Fibroblast of upper back skin (primary cell): ENCODE data around the gene SERPINE3.

Experiments
- DNase-seq: peaks from one replicate; pipeline ENCODE4 v3.0.0-alpha.2; 2013

Gene SERPINE3

DNA sequence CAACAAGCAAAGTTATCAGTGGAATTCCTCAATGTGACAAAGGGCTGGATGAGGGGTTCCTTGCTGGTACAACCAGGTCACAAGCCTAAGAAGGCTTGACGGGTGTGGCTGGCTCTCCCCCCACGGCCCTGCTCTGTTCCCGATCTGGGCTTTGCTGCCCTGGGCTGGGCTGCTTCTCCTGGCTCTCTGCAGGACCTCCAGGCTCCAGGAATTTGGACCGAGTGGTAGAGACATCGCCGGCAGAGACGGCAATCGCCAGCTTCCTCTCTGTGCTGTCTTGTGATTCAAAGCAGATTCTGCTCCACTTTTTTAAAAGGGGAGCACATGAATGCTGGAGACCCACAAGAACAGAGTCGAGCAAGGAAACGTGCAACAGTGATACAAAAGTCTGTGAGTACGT is at the start of gene SERPINE3:
Gene SERPINE3, plus strand, starts transcription at position 338 of the 400 bp plus-strand sequence. CDS start 1,401 bp downstream, outside the sequence.
- DNase-seq: no peak

DNA sequence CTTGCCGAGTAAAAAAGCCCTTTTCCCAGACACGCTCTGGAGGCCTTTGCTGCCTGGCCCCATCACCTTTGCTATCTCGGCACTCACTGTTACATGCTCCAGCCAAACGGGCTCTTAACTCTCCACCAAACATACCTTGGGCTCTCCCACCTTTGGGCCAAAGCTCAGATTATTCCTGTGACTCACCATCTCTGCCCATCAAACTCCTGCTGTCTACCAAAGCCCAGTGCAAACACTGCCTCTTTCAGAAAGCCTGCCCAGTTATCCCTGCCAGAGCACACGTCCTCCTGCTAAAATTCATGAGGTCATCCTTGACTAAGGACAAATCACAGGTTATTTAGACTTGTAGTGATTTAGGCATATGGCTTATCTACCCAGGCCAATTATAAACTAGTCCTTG is 48.1 kb upstream of the SERPINE3 start:
- peak; percentile 26 for DNase-seq

DNA sequence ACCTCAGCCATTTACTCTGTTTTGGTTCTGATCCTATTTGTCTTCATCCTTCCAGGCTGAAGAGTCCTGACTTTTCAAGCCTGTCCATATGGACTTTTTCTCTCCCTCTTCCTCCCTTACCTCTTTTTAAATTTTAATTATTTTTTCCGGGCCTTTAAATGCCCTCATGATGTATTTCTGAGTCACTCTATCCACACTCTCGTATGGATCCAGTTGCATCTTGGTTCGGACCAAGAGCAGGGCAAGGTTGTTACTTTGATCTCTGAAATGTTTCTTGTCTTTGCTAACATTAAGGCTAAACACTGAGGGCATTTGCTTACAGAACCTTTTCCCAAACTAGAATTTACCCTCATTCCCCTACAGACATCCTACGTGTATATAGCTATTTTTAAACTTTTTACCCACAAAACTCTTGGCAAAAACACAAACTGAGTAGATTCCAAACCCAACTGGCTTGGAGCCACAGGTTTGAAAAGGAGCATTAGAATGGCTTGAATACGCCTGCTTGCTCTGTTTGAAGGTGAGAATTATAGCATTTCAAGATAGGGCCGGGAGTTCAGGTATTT is 47.4 kb upstream of the SERPINE3 start:
- peak; percentile 76 for DNase-seq

DNA sequence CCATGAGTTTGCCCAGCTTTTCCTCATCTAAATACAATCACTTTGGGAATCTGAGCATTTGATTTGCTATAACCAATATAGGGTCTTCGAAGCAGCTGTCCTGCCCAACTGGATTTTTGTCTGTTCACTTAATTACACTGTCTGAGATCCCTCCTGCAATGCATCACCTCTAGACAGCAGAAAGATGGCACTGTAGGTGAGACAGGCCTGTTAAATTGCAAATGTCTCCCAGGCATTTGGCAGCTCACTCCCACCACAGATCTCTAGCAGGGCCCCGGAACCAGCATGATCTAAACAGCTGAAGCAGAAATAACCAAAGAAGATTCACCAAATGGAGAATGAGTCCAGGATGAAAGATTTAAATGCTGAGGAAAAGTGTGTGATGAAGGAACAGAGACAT is 41.9 kb upstream of the SERPINE3 start:
- no peak for DNase-seq

DNA sequence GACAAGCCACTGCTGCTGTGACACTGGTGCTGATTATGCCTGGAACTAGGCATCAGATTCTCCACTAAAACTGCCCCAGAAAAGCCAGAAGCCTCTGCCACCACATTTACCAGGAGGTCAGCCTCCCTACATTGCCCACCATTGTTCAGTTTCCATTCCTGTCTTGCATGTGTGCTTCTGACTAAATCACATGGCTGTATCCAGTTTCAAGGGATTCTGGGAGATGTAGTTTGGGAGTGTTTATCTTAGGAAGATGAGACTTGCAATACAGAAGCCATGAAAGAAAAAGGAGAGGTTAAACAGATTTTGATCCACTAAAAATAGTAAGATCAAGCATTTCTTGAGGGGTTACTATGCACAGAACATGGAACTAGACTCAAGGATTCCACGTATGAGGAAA is 40.7 kb upstream of the SERPINE3 start:
- peak; percentile 5 for DNase-seq

DNA sequence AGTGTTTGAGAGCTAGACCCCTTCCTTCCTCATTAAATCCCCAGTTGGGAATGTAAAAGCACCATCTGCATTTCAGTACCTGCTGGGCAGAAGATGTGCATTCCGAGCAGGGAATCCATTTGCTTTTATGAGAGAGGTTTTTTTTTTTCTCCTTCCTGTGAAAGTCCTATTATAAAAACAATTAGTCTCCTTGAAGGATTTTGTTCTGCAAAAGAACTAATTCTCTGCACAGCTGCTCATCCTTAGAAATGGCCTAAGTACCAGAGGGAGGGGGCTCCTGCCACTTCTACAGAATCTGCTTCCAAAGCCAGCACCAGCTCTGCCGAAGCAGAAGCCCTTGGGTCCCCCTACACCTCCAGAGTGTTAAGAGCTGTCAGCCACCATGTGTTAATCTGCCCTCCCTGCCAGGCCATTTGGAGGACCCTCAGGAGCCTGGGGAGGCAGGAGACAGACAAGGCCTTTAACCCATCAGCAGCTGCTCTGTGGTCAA is 36.4 kb upstream of the SERPINE3 start:
- DNase-seq: no peak

DNA sequence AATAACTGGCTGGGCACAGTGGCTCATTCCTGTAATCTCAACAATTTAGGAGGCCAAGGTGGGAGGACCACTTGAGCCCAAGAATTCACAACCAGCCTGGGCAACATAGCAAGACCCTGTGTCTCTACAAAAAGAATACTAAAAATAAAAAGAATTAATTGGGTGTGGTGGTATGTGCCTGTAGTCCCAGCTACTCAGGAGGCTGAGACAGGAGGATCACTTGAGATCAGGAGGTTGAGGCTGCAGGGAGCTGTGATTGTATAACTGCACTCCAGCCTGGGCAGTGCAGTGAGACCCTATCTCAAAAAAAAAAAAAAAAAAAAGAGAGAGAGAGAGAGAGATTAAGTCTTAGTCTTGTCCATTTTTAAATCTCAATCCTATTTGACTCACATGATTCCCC is 35.6 kb upstream of the SERPINE3 start:
- DNase-seq: no peak

DNA sequence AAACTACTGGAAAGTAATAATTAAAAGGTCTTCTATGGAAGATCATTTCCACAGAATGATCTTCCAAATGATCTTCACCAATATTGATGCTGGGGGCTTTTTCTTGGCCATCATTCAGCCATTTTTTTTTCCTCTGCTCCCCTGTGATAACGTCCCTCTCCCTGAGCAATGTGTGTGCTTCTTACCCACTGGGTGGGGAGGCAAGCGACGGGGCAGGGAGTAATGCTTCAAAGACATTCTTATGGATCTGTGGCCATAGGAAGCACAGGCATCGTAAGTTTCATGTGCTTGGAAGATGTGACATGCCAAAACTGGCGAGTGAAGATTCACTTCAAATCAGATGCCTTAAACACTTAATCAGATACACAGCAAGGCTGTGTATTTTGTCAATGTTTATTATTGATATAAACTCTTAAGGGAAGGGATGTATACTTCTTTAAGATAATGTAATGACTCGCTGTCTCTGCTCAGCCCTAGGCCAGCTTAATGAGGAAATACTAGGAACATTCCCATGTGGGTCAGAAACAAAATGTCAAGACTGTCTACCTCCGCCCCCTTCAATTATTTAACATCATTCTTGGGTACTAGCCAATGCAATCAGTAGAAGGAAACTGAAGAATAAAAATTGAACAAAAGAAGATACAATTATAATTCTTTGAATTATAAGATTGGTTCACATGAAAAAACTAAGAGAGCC is 34.1 kb upstream of the SERPINE3 start:
- DNase-seq: no peak

DNA sequence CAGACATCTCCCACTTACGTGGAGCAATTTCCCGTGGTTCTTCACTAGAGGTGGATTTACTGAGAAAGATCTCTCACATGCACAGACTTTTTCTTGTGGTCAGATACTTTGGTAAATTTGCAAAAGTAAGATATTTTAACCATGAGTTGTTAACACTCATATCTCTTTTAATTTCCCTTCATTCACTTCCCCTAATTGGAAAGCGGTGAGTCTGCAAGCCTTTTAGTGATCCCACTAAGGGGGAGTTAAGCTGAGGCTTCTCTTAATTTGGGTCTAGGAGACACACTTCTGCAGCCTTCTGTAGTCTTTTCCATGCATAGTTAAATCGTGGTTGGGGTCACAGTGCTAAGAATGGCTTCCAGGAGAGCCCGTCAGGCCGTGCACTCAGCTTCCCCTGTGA is 30.7 kb upstream of the SERPINE3 start:
- no peak for DNase-seq

DNA sequence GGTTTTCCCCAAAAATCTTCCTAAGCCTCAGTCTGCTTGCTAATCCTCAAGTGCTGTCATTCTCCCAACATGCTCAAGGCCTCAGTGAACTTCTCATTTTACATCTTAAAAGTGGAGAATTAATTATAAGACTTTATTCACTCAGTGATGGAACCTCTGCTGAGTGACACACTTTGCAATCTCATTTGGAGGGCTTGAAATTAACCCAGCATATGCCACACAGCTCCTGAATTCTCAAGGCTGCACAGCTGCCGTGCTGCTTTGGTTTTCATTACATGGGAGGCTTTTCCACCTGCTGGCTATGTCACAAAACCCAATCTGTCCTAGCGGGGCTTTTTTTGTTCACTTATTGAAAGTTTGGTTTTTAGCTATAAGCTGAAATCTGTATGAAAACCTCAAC is 28.3 kb upstream of the SERPINE3 start:
- no peak for DNase-seq

DNA sequence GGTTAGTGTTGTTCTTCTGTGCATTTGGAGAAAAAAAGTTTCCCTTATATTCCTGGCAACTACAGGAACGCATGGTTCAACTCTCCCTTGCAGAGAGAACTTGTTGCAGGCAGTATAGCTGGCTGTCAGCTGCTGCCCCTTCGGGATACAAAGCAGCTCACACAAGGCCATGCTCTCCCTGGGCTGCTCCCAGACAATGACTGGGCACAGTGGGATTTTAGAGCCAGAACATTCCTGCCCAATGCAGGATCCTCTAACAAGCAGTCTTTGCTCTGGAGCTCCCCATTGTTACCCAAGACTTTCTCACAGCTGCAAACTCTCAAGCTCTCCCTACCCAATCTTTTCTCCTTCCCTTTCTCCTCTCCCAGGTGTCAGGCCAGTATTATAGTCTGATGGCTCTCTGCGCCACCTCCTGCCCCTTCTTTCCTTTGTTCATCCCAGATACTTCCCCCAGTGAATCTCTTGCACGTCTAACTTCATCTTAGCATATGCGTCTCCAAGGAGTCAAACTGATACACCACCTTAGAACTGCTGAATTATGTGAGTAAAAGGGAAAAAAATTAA is 27.5 kb upstream of the SERPINE3 start:
- DNase-seq: no peak

DNA sequence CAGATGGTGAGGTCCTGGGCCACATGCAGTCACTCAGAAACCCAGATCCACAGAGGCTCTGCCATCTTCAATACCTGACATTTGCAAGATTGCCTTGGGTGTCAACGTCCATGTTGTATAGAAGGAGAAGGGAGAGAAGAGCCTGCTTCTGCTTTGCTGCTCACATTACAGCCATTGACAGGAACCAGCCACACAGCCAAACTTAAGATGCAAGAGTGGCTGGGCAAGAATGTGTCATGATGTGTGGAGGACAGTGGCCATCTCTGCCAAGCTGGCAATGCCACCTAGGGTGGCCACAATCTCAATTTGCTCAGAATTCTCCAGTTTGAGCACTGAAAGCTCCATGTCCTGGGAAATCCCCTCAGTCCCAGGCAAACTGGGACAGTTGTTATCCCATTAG is 25.9 kb upstream of the SERPINE3 start:
- no peak for DNase-seq

DNA sequence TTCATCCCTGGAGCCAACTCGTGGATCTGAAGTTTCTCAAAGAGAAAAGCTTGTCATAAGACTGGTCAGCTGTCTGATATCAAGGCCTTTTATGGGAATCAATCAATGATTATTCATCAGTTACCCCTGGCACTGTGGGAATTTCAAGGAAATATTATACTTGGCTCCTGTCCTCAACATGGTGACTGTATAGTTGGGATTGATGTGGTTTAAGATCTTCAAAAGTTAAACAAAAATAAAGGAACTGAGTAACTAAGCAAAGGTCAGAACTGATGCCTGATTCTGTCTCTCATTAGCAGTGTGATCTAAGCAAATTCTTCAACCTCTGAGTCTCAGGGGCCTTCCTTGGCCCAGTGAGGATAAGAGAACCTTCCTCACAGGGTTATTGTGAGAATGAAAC is 22.2 kb upstream of the SERPINE3 start:
- peak; percentile 59 for DNase-seq

DNA sequence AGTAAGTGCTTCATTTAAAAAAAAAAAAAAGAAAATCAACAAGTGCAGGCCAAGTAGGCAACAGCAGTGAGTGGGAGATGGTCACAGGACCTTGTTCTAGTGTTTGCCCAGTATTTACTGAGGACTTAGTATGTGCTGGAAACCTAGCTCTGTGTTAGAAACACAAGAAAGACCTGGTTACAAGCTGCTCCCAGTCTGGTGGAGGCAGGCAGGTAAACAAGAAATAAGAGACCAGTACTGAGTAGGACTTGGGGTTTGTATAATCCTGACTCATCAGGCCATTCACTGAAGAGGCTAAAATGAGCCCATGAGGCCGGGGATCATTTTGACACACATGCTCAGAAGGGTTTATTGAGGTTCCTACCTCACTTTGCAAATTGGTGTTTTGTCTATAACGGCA is 21.5 kb upstream of the SERPINE3 start:
- no peak for DNase-seq

DNA sequence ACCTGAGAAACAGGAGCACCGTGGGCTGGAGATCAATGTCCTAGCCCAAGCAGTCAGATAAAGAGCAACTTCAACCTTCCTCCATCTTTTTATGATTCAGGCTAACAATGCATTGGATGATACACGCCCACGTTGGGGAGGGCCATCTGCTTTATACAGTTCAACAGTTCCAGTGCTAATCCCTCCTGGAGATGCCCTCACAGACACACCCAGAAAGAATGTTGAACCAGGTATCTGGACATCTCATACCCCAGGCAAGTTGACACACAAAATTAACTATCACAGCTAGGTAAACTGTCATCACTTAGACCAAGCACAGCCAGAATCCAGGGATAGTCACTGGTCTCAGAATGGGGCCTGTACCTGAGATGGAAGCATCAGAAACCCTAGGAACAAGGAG is 20.6 kb upstream of the SERPINE3 start:
- DNase-seq: no peak

DNA sequence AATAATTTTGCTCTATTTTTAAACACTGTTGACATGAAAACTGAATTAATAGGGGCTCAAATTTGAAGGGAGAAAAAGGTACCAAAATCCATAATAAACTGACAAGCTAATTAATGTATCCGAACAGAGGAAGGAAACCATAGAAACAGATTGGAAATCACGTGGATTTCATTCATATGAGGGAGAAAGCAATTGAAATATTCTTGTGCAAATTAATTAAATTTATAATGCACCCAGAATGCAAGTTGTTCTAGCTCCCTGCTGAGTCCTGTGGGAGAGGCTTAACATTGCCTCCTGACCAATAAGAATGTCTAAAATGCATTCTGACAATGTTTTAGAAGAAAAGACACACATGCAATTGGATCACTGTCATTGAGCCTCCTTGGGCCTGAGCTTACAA is 17.7 kb upstream of the SERPINE3 start:
- DNase-seq: no peak

DNA sequence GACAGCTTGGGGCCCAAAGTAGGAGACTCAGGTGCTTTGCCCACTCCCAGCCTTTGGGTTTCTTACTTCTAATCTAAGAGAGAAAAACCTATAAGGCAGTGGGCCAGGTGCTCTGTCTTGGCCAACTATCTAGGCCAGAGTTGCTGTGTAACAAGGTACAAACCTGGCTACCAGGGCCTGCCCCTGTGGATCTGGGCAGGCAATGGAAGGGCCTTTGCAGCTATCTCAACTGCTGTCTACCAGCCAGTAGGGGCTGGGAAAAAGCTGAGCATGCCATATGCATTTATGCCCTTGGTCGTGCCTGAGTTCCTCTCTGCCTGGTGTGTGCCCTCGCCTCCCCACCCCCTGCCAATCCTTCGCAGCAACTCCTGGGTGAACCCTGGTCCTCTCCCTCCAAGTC is 16.7 kb upstream of the SERPINE3 start:
- DNase-seq: no peak

DNA sequence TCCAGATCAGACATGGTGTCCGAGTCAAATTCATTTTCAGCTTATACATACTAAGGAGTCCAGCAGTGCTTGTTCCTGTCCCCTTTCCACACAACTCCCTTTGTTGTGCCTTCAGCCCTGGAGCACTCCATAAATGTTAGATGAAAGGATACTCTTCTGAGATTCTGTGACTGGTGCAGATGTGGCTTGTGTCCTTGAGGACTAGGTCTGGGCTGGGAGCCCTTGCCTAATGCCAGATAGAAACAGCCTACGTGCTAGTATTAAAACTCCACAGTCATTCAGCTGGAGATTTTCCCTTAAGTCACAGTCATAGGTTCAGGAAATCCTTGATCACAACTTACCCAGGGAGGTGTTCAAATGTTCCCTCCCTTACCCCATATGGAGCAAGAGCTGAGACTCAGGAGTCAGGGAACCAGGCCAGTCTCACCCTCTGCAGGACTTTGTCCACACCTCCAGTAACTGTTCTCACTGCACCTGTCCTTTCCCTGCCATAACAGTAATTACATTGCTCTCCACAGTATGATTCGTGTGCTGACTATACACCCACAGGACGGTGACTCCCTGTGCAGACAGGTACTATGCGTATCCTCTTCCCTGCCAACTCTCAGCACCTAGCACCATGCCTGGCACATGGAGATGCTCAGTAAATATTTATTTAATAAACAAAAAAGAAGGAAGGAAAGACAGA is 15.5 kb upstream of the SERPINE3 start:
- no peak for DNase-seq

DNA sequence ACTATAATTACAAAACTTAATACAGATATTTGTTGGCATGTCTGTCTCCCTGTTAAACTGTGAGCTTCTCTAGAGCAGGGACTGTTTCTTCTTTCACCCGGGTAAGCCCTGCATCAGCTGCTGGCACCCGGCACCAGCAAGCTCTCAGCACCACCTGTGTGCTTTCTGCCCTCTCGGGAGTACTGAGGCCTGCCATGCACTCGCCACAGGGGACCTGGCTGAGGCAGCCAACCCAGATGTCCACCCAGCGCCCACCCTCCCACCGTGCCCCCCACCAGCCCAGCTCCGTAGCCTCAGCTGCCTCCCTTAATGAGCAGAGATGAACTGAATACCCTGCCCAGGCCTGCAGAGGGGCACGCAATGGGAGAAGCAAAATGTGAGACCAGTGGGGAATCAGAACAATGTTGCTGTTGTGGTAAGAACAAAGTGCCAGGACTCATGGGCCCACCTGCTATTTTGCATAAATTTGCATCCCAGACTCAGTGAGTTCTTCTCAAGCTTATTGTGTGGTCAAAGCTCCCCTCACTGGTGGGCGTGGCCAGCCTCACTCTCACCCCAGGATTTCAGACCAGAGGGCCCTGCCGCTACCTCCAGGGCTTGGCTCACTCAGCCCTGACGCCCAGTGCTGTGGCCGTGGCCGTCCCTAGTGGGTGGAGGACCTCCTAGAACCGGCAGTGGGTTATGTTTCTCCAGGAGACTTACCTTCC is 14.6 kb upstream of the SERPINE3 start:
- DNase-seq: no peak

DNA sequence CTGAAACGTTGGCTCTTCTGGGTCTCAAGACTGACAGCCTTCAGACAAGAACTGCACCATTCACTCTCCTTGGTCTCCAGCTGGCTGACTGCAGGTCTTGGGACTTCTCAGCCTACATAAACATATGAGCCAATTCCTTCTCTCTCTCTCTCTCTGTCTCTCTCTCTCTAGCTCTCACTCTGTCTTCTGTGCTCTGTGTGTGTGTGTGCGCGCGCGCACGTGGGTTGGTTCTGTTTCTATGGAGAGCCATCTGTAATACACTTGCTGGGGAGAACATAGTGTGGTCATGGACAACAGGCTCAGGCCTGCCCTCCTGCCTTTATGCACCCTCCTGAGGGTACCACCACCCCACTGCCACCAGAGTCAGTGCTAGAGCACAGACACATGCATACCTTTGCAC is 13.7 kb upstream of the SERPINE3 start:
- no peak for DNase-seq

DNA sequence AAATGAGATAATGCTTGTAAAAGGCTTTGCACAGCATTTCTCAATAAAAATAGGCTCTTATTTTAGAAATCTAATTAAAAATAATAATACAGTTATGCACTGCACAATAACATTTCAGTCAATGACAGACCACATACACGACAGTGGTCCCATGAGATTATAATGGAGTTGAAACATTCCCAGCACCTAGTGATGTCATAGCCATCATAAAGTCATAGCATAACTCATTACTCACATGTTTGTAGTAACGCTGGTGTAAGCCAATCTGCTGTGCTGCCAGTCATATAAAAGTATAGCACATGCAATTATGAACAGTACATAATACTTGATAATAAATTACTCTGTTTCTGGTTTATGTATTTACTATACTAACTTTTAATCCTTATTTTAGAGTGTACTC is 12.7 kb upstream of the SERPINE3 start:
- DNase-seq: no peak

DNA sequence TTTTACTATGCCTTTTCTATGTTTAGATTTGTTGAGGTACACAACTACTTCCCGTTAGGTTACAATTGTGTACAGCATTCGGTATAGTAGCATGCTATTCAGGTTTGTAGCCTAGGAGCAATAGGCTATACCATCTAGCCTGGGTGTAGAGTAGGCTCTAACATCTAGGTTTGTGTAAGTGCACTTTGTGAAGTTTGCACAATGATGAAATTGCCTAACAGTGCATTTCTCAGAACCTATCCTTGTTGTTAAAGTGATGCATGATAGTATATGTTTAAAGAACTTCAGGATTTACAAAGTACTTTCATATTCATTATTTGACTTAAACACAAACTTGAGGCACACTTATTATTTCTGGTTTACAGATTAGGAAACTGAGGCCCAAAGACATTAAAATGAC is 11.5 kb upstream of the SERPINE3 start:
- no peak for DNase-seq

DNA sequence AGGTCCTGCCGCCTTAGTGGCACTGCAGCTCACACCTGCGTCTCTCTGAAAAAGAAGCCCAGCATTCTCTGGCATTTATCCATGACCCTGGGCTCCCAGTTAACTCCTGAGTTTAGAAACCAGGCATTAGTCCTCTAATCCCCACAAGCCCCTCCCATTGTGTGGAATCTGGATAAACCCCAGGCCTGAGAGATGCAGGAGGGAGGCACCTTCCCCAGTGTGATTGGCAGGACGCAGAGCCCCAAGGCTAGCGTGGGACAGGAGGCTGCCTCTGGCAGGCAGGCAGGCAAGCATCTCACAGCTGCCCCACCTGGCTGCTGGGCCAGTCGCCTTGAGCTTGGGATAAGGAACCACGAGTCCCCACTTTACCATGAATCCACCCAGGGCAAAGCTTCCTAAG is 11.0 kb upstream of the SERPINE3 start:
- no peak for DNase-seq
